Measurements from ENCODE around the gene HOXB2. TPM values are rescaled to one million over a fixed set of nuclear protein-coding genes. Genes with fewer than 3 reads are reported as not detected.

Gene HOXB2
- total and polyA plus RNA-seq, 2 donors (not counting 1 experiment from before 2014, with no cell fraction given) = 6.1 to 9.2 TPM

- no peak overlapping the region for H3K27ac ChIP-seq (ENCODE audit: low read length in 2 of 2)
- no peaks in the 10 kb centered on the region for H3K4me1 ChIP-seq (ENCODE audit: control insufficient read depth in 2 of 2, insufficient read depth in 2 of 2, low read length in 2 of 2)
- H3K9ac ChIP-seq (ENCODE audit: low read length) = no peak overlapping the region
- WGBS (ENCODE audit: insufficient coverage) = 100% methylated on average over 2 of the region's 5 CpGs
- CTCF ChIA-PET = interaction anchor here (0.5 kb wide), 1 partner anchor 80 kb away, joined by 3 read pairs; no protein-coding TSS in a partner anchor
- H3K4me3 Mint-ChIP-seq = no peak overlapping the region
- H3K4me2 ChIP-seq (replicated peaks; ENCODE audit: low read depth, low read length, poor library complexity, severe bottlenecking) = no peak overlapping the region
- H3K27me3 Mint-ChIP-seq = peaks cover 51% of the 10 kb centered on the region
- H3K27me3 ChIP-seq (replicated peaks in 1 of 4; ENCODE audit: control extremely low read depth in 1 of 4, control insufficient read depth in 3 of 4, insufficient read depth in 4 of 4, low read length in 3 of 4) = peaks cover 0 to 17% (median under 1%) of the 10 kb centered on the region in 4 experiments
- no peaks in the 10 kb centered on the region for H3K36me3 ChIP-seq (replicated peaks in 1 of 2; ENCODE audit: control extremely low read depth in 1 of 2, control insufficient read depth in 1 of 2, extremely low read depth in 1 of 2, insufficient read depth in 2 of 2, low read length in 1 of 2)
- no peaks in the 10 kb centered on the region for H3K9me3 ChIP-seq (ENCODE audit: control extremely low read depth in 1 of 3, control insufficient read depth in 2 of 3, insufficient read depth in 1 of 3, low read length in 2 of 3)
- no peak overlapping the region for H2AFZ ChIP-seq (ENCODE audit: insufficient read depth, low read depth, low read length, poor library complexity, severe bottlenecking)
- POLR2A ChIA-PET = no interaction called here
- H3K79me2 ChIP-seq (ENCODE audit: control insufficient read depth, insufficient read depth, low read length) = no peaks in the 10 kb centered on the region
- intact Hi-C loops (cut with micrococcal nuclease) = loop anchor here (10.0 kb wide), 1 partner anchor 45 kb away; the partner anchor contains the start of gene HOXB2
- no peaks in the 10 kb centered on the region for H3K9me3 Mint-ChIP-seq (ENCODE audit: insufficient read depth)
- ATAC-seq (ENCODE audit: low read depth) (no peak), DNase-seq (no peak)
- no peaks in the 10 kb centered on the region for H3K4me1 Mint-ChIP-seq
- TF ChIP-seq EZH2 (IDR thresholded peaks at IDR 0.05; ENCODE audit: borderline replicate concordance, insufficient read depth, low read depth, low read length, poor library complexity, severe bottlenecking) = no peak
- TF ChIP-seq, protein P1, sequence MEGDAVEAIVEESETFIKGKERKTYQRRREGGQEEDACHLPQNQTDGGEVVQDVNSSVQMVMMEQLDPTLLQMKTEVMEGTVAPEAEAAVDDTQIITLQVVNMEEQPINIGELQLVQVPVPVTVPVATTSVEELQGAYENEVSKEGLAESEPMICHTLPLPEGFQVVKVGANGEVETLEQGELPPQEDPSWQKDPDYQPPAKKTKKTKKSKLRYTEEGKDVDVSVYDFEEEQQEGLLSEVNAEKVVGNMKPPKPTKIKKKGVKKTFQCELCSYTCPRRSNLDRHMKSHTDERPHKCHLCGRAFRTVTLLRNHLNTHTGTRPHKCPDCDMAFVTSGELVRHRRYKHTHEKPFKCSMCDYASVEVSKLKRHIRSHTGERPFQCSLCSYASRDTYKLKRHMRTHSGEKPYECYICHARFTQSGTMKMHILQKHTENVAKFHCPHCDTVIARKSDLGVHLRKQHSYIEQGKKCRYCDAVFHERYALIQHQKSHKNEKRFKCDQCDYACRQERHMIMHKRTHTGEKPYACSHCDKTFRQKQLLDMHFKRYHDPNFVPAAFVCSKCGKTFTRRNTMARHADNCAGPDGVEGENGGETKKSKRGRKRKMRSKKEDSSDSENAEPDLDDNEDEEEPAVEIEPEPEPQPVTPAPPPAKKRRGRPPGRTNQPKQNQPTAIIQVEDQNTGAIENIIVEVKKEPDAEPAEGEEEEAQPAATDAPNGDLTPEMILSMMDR (IDR thresholded peaks at IDR 0.05) = no peak
- no peaks in the 10 kb centered on the region for H4K20me1 ChIP-seq (ENCODE audit: control insufficient read depth, insufficient read depth, low read length, poor library complexity, severe bottlenecking)
- no peak overlapping the region for H3K27ac Mint-ChIP-seq
- no peak overlapping the region for H3K4me3 ChIP-seq (ENCODE audit: control extremely low read depth in 1 of 5, extremely low read depth in 1 of 5, insufficient read depth in 1 of 5, low read depth in 2 of 5, low read length in 4 of 5)
Measured at GRCh38 chr17:48499735-48500434, 45.0 kb downstream of the HOXB2 start.

DNA sequence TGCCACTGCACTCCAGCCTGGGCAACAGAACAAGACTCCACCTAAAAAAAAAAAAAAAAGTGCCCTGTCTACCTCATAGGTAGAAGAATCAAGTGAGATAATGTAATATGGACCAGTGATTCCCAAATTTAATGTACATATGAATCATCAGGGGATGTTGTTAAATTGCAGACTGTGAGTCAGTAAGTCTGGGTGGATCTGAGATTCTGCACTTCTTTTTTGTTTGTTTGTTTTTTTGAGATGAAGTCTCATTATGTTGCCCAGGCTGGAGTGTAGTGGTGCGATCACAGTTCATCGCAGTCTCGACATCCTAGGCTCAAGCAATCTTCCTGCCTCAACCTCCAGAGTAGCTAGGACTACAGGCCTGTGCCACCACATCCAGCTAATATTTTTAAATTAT is 45.7 kb downstream of the HOXB2 start:
- H3K27me3 Mint-ChIP-seq = peaks cover 51% of the 10 kb centered on the region
- no peak overlapping the region for H3K27ac ChIP-seq (ENCODE audit: low read length in 2 of 2)
- no peaks in the 10 kb centered on the region for H3K4me1 ChIP-seq (ENCODE audit: control insufficient read depth in 2 of 2, insufficient read depth in 2 of 2, low read length in 2 of 2)
- H4K20me1 ChIP-seq (ENCODE audit: control insufficient read depth, insufficient read depth, low read length, poor library complexity, severe bottlenecking) = no peaks in the 10 kb centered on the region
- peaks cover 0 to 18% (median 2%) of the 10 kb centered on the region in 4 experiments for H3K27me3 ChIP-seq (replicated peaks in 1 of 4; ENCODE audit: control extremely low read depth in 1 of 4, control insufficient read depth in 3 of 4, insufficient read depth in 4 of 4, low read length in 3 of 4)
- no peaks in the 10 kb centered on the region for H3K79me2 ChIP-seq (ENCODE audit: control insufficient read depth, insufficient read depth, low read length)
- TF ChIP-seq, protein P1 (IDR thresholded peaks at IDR 0.05) = no peak
- TF ChIP-seq EZH2 (IDR thresholded peaks at IDR 0.05; ENCODE audit: borderline replicate concordance, insufficient read depth, low read depth, low read length, poor library complexity, severe bottlenecking) = no peak
- H3K4me3 Mint-ChIP-seq = no peak overlapping the region
- ATAC-seq (ENCODE audit: low read depth) (no peak), DNase-seq (no peak)
- intact Hi-C loops (cut with micrococcal nuclease) = loop anchor here (10.0 kb wide), 1 partner anchor 46 kb away; the partner anchor contains the start of gene HOXB2
- H3K9me3 Mint-ChIP-seq (ENCODE audit: insufficient read depth) = no peaks in the 10 kb centered on the region
- H3K9ac ChIP-seq (ENCODE audit: low read length) = no peak overlapping the region
- POLR2A ChIA-PET = no interaction called here
- no peaks in the 10 kb centered on the region for H3K9me3 ChIP-seq (ENCODE audit: control extremely low read depth in 1 of 3, control insufficient read depth in 2 of 3, insufficient read depth in 1 of 3, low read length in 2 of 3)
- WGBS (ENCODE audit: insufficient coverage) = no CpG with 5 or more reads among the region's 3 CpGs
- no peak overlapping the region for H3K27ac Mint-ChIP-seq
- CTCF ChIA-PET = no interaction called here
- H3K4me2 ChIP-seq (replicated peaks; ENCODE audit: low read depth, low read length, poor library complexity, severe bottlenecking) = no peak overlapping the region
- no peaks in the 10 kb centered on the region for H3K36me3 ChIP-seq (replicated peaks in 1 of 2; ENCODE audit: control extremely low read depth in 1 of 2, control insufficient read depth in 1 of 2, extremely low read depth in 1 of 2, insufficient read depth in 2 of 2, low read length in 1 of 2)
- H3K4me3 ChIP-seq (ENCODE audit: control extremely low read depth in 1 of 5, extremely low read depth in 1 of 5, insufficient read depth in 1 of 5, low read depth in 2 of 5, low read length in 4 of 5) = no peak overlapping the region
- no peaks in the 10 kb centered on the region for H3K4me1 Mint-ChIP-seq
- H2AFZ ChIP-seq (ENCODE audit: insufficient read depth, low read depth, low read length, poor library complexity, severe bottlenecking) = no peak overlapping the region
